ENCODE results near the gene STAG3. TPM values are rescaled to one million over a fixed set of nuclear protein-coding genes. Genes with fewer than 3 reads are reported as not detected.

Gene STAG3
- total and polyA plus RNA-seq, 2 of the 8 experiments (the other 6 are each of a cell fraction or from before 2014, with no cell fraction given): 1.3 to 3.3 TPM

DNA sequence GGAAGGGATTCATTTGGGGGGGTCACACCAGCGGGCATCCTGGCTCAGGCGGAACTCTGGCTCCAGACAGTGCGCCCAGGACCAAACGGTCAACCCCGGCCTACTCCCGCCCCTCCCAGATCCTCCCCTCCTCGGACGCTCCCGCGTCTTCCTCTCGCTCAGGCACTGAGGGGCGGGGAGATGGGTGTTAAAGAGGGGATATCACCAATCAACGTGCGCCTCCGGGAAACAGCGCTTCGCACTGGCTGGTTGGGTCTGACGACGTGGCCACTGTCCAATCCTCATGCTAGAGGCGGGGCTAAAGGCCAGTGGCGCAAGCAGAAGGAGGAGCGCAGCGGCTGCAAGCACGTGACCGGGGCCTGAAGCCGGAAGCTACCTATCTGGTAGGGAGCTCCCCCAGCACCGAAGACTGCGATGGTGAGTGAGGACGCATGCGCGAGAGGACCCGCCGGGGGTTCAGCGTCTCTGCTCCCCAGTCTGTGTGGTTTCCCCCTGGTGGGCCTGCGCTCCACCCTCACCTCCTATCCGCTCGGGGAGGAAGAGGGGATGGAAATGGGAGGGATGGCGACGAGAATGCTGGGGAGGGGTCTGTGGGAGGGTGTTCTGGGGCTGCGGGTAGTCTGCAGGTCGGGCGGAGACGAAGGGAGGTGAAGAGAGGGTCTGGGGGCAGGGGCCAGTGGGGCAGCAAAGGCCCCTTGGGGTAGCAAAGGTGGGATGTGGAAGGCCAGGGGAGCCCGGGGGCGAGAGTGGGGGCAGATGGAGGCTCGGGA is 29.0 kb upstream of the STAG3 start, which contains the start of gene LAMTOR4:
TSS of gene LAMTOR4 (plus strand) at position 360 of the 770 bp plus-strand sequence. CDS start at position 415, 55 bp downstream.
- Histone ChIP-seq H3K9me3 (ENCODE audit: insufficient read depth in 2 of 2, low read depth in 1 of 2, low read length in 1 of 2) (no peaks in the 10 kb centered on the region), H2BK120ac (replicated peaks; ENCODE audit: low read depth, low read length) (no peak within 1 kb of the TSS), H2AK5ac (ENCODE audit: low read depth, low read length) (no peak within 1 kb of the TSS), H2BK15ac (ENCODE audit: low read length) (no peak within 1 kb of the TSS), H2BK20ac (ENCODE audit: low read length) (peak within 1 kb of the TSS; percentile 43; the same call in 1 of the 2 replicates), H4K5ac (ENCODE audit: insufficient read length, low read depth, low read length) (peak within 1 kb of the TSS; percentile 92), H3K18ac (ENCODE audit: extremely low read depth, low read length) (peak within 1 kb of the TSS; percentile 98), H2BK12ac (ENCODE audit: low read depth, low read length) (no peak within 1 kb of the TSS), H3K4me3 (ENCODE audit: extremely low read depth in 1 of 4, insufficient read depth in 2 of 4, low read depth in 3 of 4, low read length in 4 of 4) (peak within 1 kb of the TSS; percentile 71 to 89 (median 78)), H3K4ac (replicated peaks; ENCODE audit: insufficient read length, low read depth, low read length) (peak within 1 kb of the TSS; percentile 96), H3K23ac (ENCODE audit: insufficient read length) (no peak within 1 kb of the TSS), H3K79me2 (ENCODE audit: control insufficient read depth in 1 of 2, insufficient read depth in 2 of 2, low read length in 2 of 2) (peaks cover 0 to 12% of the 10 kb centered on the region in 2 experiments; a peak in 2 of 4 replicates), H4K8ac (ENCODE audit: extremely low read depth, insufficient read depth, low read length) (peak within 1 kb of the TSS; percentile 94), H4K91ac (replicated peaks; ENCODE audit: insufficient read length, low read length) (peak within 1 kb of the TSS; percentile 86), H3K4me2 (ENCODE audit: insufficient read depth in 1 of 2, low read depth in 2 of 2, low read length in 2 of 2) (peak within 1 kb of the TSS; percentile 55 to 80), H3K36me3 (ENCODE audit: control insufficient read depth in 2 of 4, insufficient read depth in 4 of 4, low read length in 3 of 4) (peaks cover 2 to 14% (median 8%) of the 10 kb centered on the region in 4 experiments; a peak in 5 of 8 replicates), H2AFZ (ENCODE audit: low read length) (peak within 1 kb of the TSS; percentile 28; the same call in 1 of the 2 replicates), H3K27me3 (replicated peaks in 1 of 4; ENCODE audit: control insufficient read depth in 3 of 4, extremely low read depth in 1 of 4, insufficient read depth in 3 of 4, low read length in 3 of 4) (no peaks in the 10 kb centered on the region), H3K14ac (ENCODE audit: insufficient read length) (no peak within 1 kb of the TSS), H4K20me1 (replicated peaks in 1 of 2; ENCODE audit: control insufficient read depth in 1 of 2, insufficient read depth in 2 of 2, low read length in 2 of 2) (peaks cover 1 to 4% of the 10 kb centered on the region in 2 experiments), H3K23me2 (ENCODE audit: low read depth, low read length) (peaks cover 3% of the 10 kb centered on the region), H3K56ac (replicated peaks; ENCODE audit: insufficient read length, low read depth, low read length) (peak within 1 kb of the TSS; percentile 83), H3K27ac (ENCODE audit: low read depth, low read length) (no peak within 1 kb of the TSS), H3K79me1 (ENCODE audit: low read depth, low read length) (no peaks in the 10 kb centered on the region; the same call in 1 of the 2 replicates), H2BK5ac (ENCODE audit: low read depth, low read length) (peak within 1 kb of the TSS; percentile 98), H3K4me1 (replicated peaks in 1 of 4; ENCODE audit: control insufficient read depth in 3 of 4, insufficient read depth in 4 of 4, low read length in 3 of 4) (peaks cover 0 to 4% (median under 1%) of the 10 kb centered on the region in 4 experiments; a peak in 3 of 7 replicates), H3K9ac (replicated peaks in 1 of 4; ENCODE audit: extremely low read depth in 1 of 4, low read depth in 3 of 4, low read length in 3 of 4) (peak within 1 kb of the TSS; percentile 69 to 81 (median 75))
- 2% methylated on average over 42 of the region's 46 CpGs; no CpG with 5 or more reads in 1 of the 2 experiments for WGBS, 2 experiments (ENCODE audit: extremely low coverage in 1 of 2, insufficient coverage in 1 of 2, insufficient read length in 1 of 2, insufficient replicate concordance in 2 of 2, low coverage in 1 of 2, low lambda C conversion rate in 2 of 2, missing lambda C conversion rate in 1 of 2)
- peak; percentile 94 to 99 for DNase-seq (ENCODE audit: low read depth in 1 of 2, low spot score in 2 of 2)
- CTCF ChIA-PET (ENCODE audit: partially characterized antibody): interaction anchor here (0.7 to 10.2 kb wide), 3 partner anchors 11 to 40 kb away, joined by 3 to 108 read pairs (median 5); no protein-coding TSS in a partner anchor
- peak; percentile 60 for FAIRE-seq
- POLR2A ChIA-PET (ENCODE audit: partially characterized antibody): interaction anchor here (0.9 to 2.8 kb wide), 21 partner anchors 9 to 63 kb away, joined by 3 to 45 read pairs (median 5); partner anchors contain the start of genes AP4M1, GAL3ST4, GPC2 and MBLAC1
- no peak for TF ChIP-seq TAF7 (optimal IDR thresholded peaks at IDR 0.05; ENCODE audit: borderline replicate concordance, low read depth, low read length)
- TF ChIP-seq GABPA (IDR thresholded peaks at IDR 0.05; ENCODE audit: borderline replicate concordance, insufficient read depth, low read length): no peak
- TF ChIP-seq RFX5 (IDR thresholded peaks at IDR 0.05; ENCODE audit: borderline replicate concordance, low read depth, low read length): no peak
- peak; percentile 38 to 69; a peak in 2 of 3 replicates for TF ChIP-seq POLR2A (IDR thresholded peaks at IDR 0.05; ENCODE audit: control extremely low read depth in 1 of 2, low read depth in 2 of 2, low read length in 2 of 2)
- no peak for TF ChIP-seq RAD21 (IDR thresholded peaks at IDR 0.05 in 1 of 2, conservative IDR thresholded peaks at IDR 0.05 in 1 of 2; ENCODE audit: low read depth in 2 of 2, low read length in 2 of 2)
- TF ChIP-seq TAF1 (IDR thresholded peaks at IDR 0.05; ENCODE audit: low read depth, low read length): peak; percentile 62
- no peak for TF ChIP-seq FOSL1 (IDR thresholded peaks at IDR 0.05; ENCODE audit: insufficient read depth, low read depth, low read length)
- TF ChIP-seq EZH2 (IDR thresholded peaks at IDR 0.05; ENCODE audit: low read depth, low read length, severe bottlenecking): no peak
- TF ChIP-seq, protein P1, sequence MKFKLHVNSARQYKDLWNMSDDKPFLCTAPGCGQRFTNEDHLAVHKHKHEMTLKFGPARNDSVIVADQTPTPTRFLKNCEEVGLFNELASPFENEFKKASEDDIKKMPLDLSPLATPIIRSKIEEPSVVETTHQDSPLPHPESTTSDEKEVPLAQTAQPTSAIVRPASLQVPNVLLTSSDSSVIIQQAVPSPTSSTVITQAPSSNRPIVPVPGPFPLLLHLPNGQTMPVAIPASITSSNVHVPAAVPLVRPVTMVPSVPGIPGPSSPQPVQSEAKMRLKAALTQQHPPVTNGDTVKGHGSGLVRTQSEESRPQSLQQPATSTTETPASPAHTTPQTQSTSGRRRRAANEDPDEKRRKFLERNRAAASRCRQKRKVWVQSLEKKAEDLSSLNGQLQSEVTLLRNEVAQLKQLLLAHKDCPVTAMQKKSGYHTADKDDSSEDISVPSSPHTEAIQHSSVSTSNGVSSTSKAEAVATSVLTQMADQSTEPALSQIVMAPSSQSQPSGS (IDR thresholded peaks at IDR 0.05; ENCODE audit: low read length): no peak

All from H1 (cell line).